Activated T-helper 2 cell treated with anti-CD3 and anti-CD28 coated beads, Interferon-gamma antibody, Interleukin-2, Interleukin-4, amounts not matched to agents 10 μg/mL and 5 μg/mL and 100 μg/mL, durations not matched to agents 14 hours and 24 hours and 36 hours (primary cell): Measurements from ENCODE around the gene LATS2. TPM values are rescaled to one million over a fixed set of nuclear protein-coding genes. Genes with fewer than 3 reads are reported as not detected.
A peak's percentile ranks its signal among the peaks of the same experiment; 100 is the strongest.

Experiments used
- DNase-seq: peaks from one replicate; pipeline ENCODE4 v3.0.0; 2021; ENCODE audit warnings: low spot score
- H3K27ac Mint-ChIP-seq: one replicate; pipeline ENCODE4 v1.8.0; 2021; ENCODE audit warnings: mixed read lengths
- H3K27me3 Mint-ChIP-seq: one replicate; pipeline ENCODE4 v1.8.0; 2021; ENCODE audit warnings: low read depth, mixed read lengths
- H3K36me3 Mint-ChIP-seq: one replicate; pipeline ENCODE4 v1.8.0; 2021; ENCODE audit warnings: low read depth, mixed read lengths
- H3K4me1 Mint-ChIP-seq: one replicate; pipeline ENCODE4 v1.8.0; 2021; ENCODE audit warnings: low read depth, mixed read lengths
- H3K4me3 Mint-ChIP-seq: one replicate; pipeline ENCODE4 v1.8.0; 2021; ENCODE audit warnings: low read depth, mild to moderate bottlenecking, moderate library complexity, mixed read lengths
- H3K9me3 Mint-ChIP-seq: one replicate; pipeline ENCODE4 v1.8.0; 2021; ENCODE audit warnings: mixed read lengths
- intact Hi-C: fragments of 100-400 bp; cut with micrococcal nuclease; formaldehyde crosslinking; loops from one replicate; pipeline ENCODE4 v1.15.1; 2023
- total RNA-seq: library from RNA; stranded (reverse); gene quantifications from 2 replicates; pipeline ENCODE4 v1.2.3, GENCODE V29; 2022

Gene LATS2
- total RNA-seq, 1 donor from 2014 or later, result 2.6 TPM

DNA sequence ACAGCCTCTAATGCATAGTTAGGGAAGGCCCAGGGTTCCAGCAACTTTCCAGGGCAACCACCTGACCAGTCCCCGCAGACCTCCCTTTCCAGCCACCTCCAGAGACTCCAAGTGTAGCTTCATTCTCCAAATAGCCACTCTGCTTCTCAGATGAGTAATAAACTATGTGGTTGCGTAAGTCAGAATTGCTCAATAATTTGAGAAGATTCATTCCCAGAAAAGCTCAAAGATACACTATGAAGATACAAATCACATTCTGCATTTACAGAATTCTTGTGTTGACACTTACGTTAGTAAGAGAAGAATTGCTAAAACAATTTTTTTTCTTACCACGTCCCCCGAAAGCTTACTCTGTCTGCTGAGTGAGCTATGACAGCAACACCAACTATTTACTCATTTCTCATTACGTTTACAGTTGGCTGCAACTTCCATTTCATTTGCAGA, 8.2 kb upstream of the LATS2 start:
- intact Hi-C loops, result no loop called here
- H3K4me1 Mint-ChIP-seq, result peaks cover 18% of the 10 kb centered on the region

DNA sequence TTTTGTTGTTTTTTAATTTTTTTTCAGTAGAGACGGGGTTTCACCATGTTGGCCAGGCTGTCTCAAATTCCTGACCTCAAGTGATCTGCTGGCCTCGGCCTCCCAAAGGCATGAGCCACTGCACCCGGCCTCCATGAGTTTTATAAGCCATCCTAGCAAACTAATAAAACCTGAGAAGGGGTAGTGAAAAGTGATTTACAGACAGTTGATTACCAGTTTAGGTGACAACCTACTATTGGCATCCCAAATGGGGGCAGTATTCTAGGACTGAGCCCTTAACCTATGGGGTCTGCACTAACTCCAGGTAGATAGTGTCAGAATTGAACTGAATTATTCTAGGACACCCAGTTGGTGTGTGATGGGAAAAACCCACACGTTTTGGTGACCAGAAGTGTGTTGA, 6.5 kb upstream of the LATS2 start:
- no peak overlapping the region for H3K27ac Mint-ChIP-seq
- no peak for DNase-seq
- H3K9me3 Mint-ChIP-seq, result no peaks in the 10 kb centered on the region
- no peaks in the 10 kb centered on the region for H3K36me3 Mint-ChIP-seq
- intact Hi-C loops, result no loop called here
- H3K27me3 Mint-ChIP-seq, result peaks cover 18% of the 10 kb centered on the region
- H3K4me3 Mint-ChIP-seq, result no peak overlapping the region
- peaks cover 12% of the 10 kb centered on the region for H3K4me1 Mint-ChIP-seq

More for the DNA sequence above, 8.2 kb upstream of the LATS2 start:
- peaks cover 8% of the 10 kb centered on the region for H3K27me3 Mint-ChIP-seq
- no peak overlapping the region for H3K4me3 Mint-ChIP-seq
- no peak overlapping the region for H3K27ac Mint-ChIP-seq
- no peaks in the 10 kb centered on the region for H3K9me3 Mint-ChIP-seq
- H3K36me3 Mint-ChIP-seq, result no peaks in the 10 kb centered on the region
- DNase-seq, result no peak

DNA sequence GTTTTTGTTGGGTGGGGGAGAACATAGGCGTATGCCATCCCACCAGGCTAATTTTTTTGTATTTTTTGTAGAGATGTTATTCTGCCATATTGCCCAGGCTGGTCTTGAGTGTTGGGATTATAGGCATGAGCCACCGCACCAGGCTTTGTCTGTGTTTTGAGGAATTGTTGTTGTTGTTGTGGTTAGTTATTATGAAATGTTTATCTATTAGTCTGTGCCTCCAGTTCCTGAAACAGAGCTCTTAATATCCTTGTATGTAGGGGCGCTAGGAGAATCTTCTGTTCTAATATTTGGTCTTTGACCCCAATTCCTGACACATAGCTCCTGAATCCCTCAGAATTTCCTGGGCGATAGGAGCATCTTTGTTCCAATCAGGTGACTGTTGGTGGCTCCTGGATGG, 5.6 kb upstream of the LATS2 start:
- intact Hi-C loops, result no loop called here
- DNase-seq, result no peak
- peaks cover 10% of the 10 kb centered on the region for H3K4me1 Mint-ChIP-seq
- H3K36me3 Mint-ChIP-seq, result no peaks in the 10 kb centered on the region
- peaks cover 20% of the 10 kb centered on the region for H3K27me3 Mint-ChIP-seq
- no peak overlapping the region for H3K4me3 Mint-ChIP-seq
- H3K27ac Mint-ChIP-seq, result no peak overlapping the region
- no peaks in the 10 kb centered on the region for H3K9me3 Mint-ChIP-seq

DNA sequence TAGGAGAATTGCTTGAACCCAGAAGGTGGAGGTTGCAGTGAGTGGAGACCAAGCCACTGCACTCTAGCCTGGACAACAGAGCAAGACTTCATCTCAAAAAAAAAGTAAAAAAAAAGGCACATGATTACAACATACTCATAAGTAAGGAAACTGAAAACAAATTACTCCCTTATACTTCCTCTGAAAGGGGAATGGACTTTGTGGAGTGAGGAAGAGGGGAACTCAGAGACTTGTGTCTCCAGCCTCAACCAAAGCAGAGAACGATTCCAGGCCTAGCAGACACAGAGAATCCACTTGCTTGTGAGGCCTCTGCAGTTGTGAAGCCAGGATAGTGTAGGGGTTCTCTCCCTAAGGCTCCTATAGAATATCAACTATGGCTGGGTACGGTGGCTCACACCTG, 4.3 kb upstream of the LATS2 start:
- H3K9me3 Mint-ChIP-seq, result no peaks in the 10 kb centered on the region
- no peaks in the 10 kb centered on the region for H3K36me3 Mint-ChIP-seq
- H3K4me3 Mint-ChIP-seq, result no peak overlapping the region
- peaks cover 3% of the 10 kb centered on the region for H3K4me1 Mint-ChIP-seq
- H3K27ac Mint-ChIP-seq, result no peak overlapping the region
- H3K27me3 Mint-ChIP-seq, result peaks cover 19% of the 10 kb centered on the region
- no peak for DNase-seq
- intact Hi-C loops, result no loop called here

DNA sequence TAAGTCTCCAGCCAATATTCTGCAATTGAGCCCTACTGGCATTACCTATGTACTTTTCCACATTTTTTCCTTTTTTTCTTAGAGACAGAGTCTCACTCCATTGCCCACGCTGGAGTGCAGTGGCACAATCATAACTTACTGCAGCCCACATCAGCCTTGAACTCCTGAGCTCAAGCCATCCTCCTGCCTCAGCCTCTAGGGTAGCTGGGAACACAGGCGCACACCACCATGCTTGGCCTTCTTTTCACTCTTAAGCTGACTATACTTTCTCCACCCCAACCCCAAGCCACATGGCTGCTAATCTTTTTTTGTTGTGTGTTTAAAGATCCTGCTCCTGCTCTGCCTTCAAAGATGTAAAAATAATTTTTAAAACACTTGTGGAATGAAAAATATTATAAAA, 1.6 kb upstream of the LATS2 start:
- Mint-ChIP-seq H3K27ac (no peak overlapping the region), H3K4me3 (no peak overlapping the region), H3K36me3 (no peaks in the 10 kb centered on the region), H3K4me1 (peaks cover 4% of the 10 kb centered on the region), H3K9me3 (no peaks in the 10 kb centered on the region), H3K27me3 (peaks cover 32% of the 10 kb centered on the region)
- no peak for DNase-seq
- intact Hi-C loops, result no loop called here

DNA sequence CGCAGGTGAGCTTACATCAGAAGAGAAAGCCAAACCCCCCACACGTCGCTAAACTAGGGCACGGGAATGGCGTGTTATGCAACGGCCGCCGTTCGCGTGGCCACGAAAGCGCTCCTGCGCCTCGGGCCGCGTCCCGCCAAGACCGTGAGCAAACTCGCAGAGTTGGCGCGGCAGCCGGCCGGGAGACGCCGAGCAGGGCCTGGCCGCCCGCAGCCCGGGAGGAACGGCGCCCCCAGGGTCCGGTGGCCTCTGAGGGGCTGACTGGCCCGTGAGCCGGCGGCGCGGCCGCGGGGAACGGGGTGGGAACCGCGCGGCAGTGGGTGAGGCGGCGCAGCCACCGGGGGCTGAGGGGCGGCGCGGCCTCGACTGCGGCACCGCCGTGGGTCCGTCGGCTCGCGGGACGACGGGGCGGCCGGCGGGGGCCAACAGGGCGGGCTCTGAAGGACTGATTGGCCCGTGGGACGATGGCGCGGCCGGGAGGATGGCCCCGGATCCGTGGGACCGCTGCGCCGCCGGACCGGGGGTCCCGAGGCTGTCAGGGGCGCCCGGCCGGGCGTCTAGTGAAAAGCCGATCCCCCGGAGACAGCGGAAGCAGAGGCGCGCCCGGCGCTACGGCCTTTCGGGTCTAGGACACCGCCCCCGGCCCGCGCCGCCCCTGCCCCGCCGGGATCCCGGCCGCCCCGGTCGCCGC, 903 bp downstream of the LATS2 start:
- no peak for DNase-seq
- peak overlapping the region; percentile 39 for H3K4me3 Mint-ChIP-seq
- intact Hi-C loops, result loop anchor here (2.0 kb wide), 2 partner anchors 14 to 116 kb away; partner anchors contain the start of genes MRPL57 and SKA3
- peaks cover 39% of the 10 kb centered on the region for H3K27me3 Mint-ChIP-seq
- H3K27ac Mint-ChIP-seq, result no peak overlapping the region
- H3K4me1 Mint-ChIP-seq, result peaks cover 4% of the 10 kb centered on the region
- H3K9me3 Mint-ChIP-seq, result no peaks in the 10 kb centered on the region
- no peaks in the 10 kb centered on the region for H3K36me3 Mint-ChIP-seq

DNA sequence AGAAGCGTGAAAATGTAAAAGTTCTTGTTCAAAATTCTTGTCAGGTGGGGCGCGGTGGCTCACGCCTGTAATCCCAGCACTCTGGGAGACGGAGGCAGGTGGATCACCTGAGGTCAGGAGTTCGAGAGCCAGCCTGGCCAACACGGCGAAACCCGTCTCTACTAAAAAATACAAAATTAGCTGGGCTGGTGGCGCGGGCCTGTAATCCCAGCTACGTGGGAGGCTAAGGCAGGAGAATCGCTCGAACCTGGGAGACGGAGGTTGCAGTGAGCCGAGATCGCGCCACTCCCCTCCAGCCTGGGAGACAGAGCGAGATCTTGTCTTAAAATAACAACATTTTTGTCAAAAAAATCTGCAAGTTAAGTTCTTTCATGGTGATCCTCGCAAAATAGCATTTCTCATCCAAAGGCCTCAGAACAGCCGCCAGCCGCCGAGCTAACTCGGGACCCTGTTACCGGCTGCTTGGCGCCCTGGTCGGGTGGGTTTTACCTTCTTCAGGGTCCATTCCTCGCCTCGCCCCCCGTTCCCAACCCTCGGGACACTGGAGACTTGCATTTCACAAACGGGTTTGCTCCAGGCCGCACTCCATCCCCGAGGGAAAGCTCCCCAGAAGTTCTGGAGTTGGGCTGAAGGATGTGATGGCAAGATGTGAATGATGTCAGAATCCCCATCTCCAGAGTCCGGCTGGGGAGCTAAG, 1.6 kb downstream of the LATS2 start:
- no peaks in the 10 kb centered on the region for H3K9me3 Mint-ChIP-seq
- H3K27me3 Mint-ChIP-seq, result peaks cover 39% of the 10 kb centered on the region
- peaks cover 4% of the 10 kb centered on the region for H3K4me1 Mint-ChIP-seq
- no peaks in the 10 kb centered on the region for H3K36me3 Mint-ChIP-seq
- peak overlapping the region; percentile 39 for H3K4me3 Mint-ChIP-seq
- no peak overlapping the region for H3K27ac Mint-ChIP-seq
- DNase-seq, result no peak
- intact Hi-C loops, result loop anchor here (2.0 kb wide), 2 partner anchors 15 to 117 kb away; partner anchors contain the start of genes MRPL57 and SKA3

DNA sequence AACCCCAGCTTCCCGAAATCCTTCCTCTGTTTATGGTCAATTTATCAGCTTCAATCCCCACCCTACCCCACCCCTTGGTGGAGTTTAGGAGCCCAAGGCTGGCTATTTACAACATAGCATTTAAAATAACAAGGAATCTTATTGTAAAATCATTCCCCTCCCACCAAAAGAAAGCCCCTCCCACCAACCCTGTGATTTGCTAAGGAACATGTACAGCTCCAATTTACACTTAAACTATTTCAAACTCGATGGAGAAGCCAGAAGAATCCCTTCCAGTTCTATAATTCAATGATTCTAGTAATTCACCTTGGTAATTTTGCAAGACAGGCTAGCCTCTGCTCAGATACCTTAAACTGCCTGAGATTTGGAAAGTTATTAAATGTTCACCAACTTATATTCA, 3.0 kb downstream of the LATS2 start:
- Mint-ChIP-seq H3K27me3 (peaks cover 32% of the 10 kb centered on the region), H3K4me1 (peaks cover 5% of the 10 kb centered on the region), H3K36me3 (no peaks in the 10 kb centered on the region), H3K9me3 (no peaks in the 10 kb centered on the region), H3K27ac (no peak overlapping the region), H3K4me3 (peak overlapping the region; percentile 42)
- DNase-seq, result no peak
- intact Hi-C loops, result no loop called here

DNA sequence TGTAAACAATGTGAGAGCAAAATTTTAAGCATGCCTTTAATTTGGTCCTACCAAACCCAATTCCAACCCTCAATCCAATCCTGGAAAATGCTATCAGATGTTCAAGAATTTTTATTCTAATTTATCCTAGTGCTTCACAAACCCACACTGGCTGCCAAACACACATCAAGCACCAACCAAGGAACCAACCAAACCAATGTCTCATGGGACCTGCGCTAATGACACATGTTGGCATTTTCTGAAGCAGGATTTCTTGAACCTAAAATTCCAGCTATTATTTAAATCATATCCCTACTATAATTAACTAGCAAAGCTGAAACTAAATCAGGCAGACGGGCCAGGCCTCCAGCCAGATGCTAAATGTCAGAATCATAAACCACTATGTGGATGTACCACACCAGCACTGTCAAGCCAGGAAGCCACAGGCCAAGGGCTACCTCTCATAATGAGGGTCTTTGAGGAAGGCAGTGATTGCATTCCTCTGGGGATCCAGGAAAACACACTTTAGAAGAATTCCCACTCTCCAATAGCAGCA, 5.8 kb downstream of the LATS2 start:
- H3K9me3 Mint-ChIP-seq, result no peaks in the 10 kb centered on the region
- no peak overlapping the region for H3K27ac Mint-ChIP-seq
- H3K4me1 Mint-ChIP-seq, result peaks cover 4% of the 10 kb centered on the region
- no peak overlapping the region for H3K4me3 Mint-ChIP-seq
- no peaks in the 10 kb centered on the region for H3K36me3 Mint-ChIP-seq
- no peak for DNase-seq
- intact Hi-C loops, result no loop called here
- H3K27me3 Mint-ChIP-seq, result peaks cover 20% of the 10 kb centered on the region

DNA sequence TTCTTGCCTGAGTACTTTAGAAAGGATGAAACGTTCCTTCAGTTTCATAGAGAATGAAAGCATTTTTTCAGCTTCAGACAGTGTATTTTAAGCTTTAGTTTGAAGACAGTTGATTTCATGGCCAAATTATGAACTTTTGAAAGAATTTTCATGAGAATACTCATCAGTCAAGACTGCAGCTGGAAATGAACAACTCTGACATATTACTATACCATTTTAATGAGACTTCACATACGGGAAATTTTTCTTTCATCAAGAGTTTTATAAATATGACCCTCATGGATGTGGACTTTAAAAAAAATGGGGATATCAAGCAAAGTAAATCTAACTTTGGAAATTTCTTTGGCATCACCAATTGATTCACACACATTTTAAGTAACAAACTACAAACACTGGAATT, 6.4 kb downstream of the LATS2 start:
- Mint-ChIP-seq H3K27me3 (peaks cover 19% of the 10 kb centered on the region), H3K4me1 (peaks cover 4% of the 10 kb centered on the region), H3K9me3 (no peaks in the 10 kb centered on the region), H3K4me3 (no peak overlapping the region), H3K36me3 (no peaks in the 10 kb centered on the region), H3K27ac (no peak overlapping the region)
- DNase-seq, result no peak
- intact Hi-C loops, result no loop called here

DNA sequence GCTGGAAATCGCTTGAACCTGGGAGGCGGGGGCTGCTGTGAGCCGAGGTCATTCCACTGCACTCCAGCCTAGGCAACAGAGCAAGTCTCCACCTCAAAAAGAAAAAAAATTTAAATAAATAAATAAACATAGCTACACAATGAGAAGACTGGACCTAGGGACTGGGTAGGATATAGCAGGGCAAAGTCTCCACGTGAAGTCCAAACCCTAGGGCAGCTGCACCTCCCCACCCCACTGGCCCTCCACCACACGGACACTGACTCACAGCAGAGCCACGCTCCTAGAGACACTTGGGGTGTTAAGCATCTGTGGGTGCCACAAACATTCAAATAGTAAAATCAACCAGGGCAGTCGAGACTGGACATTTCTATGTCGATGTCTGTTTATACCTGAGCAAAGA, 7.1 kb downstream of the LATS2 start:
- Mint-ChIP-seq H3K4me3 (no peak overlapping the region), H3K9me3 (no peaks in the 10 kb centered on the region), H3K4me1 (peaks cover 4% of the 10 kb centered on the region), H3K27ac (no peak overlapping the region), H3K27me3 (peaks cover 14% of the 10 kb centered on the region), H3K36me3 (no peaks in the 10 kb centered on the region)
- no peak for DNase-seq
- intact Hi-C loops, result no loop called here

DNA sequence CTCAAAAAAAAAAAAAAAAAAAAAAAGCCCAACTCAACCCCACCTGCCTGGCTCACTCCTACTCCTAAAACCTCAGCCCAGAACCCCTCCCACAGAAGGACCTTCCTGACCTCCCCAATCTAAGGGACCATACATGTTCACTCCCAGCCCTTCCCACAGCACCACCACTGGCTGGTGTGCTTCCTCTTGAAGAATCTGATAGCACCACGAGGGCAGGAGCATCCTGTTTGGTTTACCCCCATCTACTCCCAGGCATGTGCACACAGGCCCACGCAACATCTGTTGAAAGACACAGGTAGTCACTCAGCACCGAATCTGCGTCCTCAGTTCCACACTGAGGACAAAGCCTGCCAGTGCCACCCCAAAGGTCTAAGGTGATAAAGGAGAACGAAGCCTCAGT, 8.2 kb downstream of the LATS2 start:
- H3K27ac Mint-ChIP-seq, result no peak overlapping the region
- peaks cover 3% of the 10 kb centered on the region for H3K4me1 Mint-ChIP-seq
- intact Hi-C loops, result no loop called here
- no peaks in the 10 kb centered on the region for H3K36me3 Mint-ChIP-seq
- H3K27me3 Mint-ChIP-seq, result peaks cover 8% of the 10 kb centered on the region
- no peak overlapping the region for H3K4me3 Mint-ChIP-seq
- no peak for DNase-seq
- no peaks in the 10 kb centered on the region for H3K9me3 Mint-ChIP-seq

DNA sequence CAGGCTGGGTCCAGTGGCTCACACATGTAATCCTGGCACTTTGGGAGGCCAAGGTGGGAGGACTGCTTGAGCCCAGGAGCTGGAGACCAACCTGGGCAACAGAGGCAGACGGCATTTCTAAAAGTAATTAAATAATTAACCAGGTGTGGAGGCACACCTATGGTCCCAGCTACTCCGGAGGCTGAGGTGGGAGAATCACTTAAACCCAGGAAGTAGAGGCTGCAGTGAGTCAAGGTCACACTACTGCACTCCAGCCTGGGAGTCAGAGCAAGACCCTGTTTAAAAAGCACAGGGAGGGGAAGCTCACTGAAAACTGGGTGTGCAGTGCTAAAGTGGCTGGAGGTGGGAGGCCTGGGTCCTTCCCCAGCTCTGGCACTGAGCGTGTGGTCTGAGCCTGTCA, 9.7 kb downstream of the LATS2 start:
- H3K4me1 Mint-ChIP-seq, result peaks cover 3% of the 10 kb centered on the region
- no peaks in the 10 kb centered on the region for H3K36me3 Mint-ChIP-seq
- peaks cover 2% of the 10 kb centered on the region for H3K27me3 Mint-ChIP-seq
- intact Hi-C loops, result no loop called here
- no peak overlapping the region for H3K27ac Mint-ChIP-seq
- no peak overlapping the region for H3K4me3 Mint-ChIP-seq
- no peak for DNase-seq
- H3K9me3 Mint-ChIP-seq, result no peaks in the 10 kb centered on the region
